Measurements from ENCODE around the gene PCSK5. TPM values are rescaled to one million over a fixed set of nuclear protein-coding genes. Genes with fewer than 3 reads are reported as not detected.

The PCSK5 gene
- total RNA-seq, 1 experiment from 2014 or later: 7.5 TPM

- H3K4me1 ChIP-seq (ENCODE audit: insufficient read depth, low read length): peaks cover 3% of the 10 kb centered on the region; the same call in 1 of the 2 replicates
- no peaks in the 10 kb centered on the region for H3K9me3 Mint-ChIP-seq
- DNase-seq: no peak
- no peak overlapping the region for H3K14ac ChIP-seq (ENCODE audit: insufficient read depth, low read length)
- WGBS (ENCODE audit: extremely low coverage, insufficient read length, low lambda C conversion rate): no CpG with 5 or more reads among the region's 6 CpGs
- no peak overlapping the region for H2BK15ac ChIP-seq (ENCODE audit: low read depth, low read length)
- H3T11ph ChIP-seq (ENCODE audit: low read length): no peak overlapping the region
- H3K56ac ChIP-seq (ENCODE audit: insufficient read length, low read depth, low read length): no peak overlapping the region
- H3K36me3 Mint-ChIP-seq (ENCODE audit: insufficient read depth in 1 of 3, low read depth in 3 of 3): peaks cover 0 to 3% (median 0%) of the 10 kb centered on the region in 3 experiments; a peak in 1 of 7 replicates
- no peaks in the 10 kb centered on the region for H3K79me2 ChIP-seq (ENCODE audit: insufficient read depth, low read length)
- H3K23me2 ChIP-seq (ENCODE audit: insufficient read length, low read depth, low read length, poor library complexity, severe bottlenecking): no peaks in the 10 kb centered on the region
- no peak overlapping the region for H3K18ac ChIP-seq (ENCODE audit: insufficient read length, low read depth, low read length)
- no peaks in the 10 kb centered on the region for H3K27me3 ChIP-seq (ENCODE audit: insufficient read depth, low read length)
- H3K9me3 ChIP-seq (ENCODE audit: control insufficient read depth, low read depth, low read length): no peaks in the 10 kb centered on the region
- no peaks in the 10 kb centered on the region for H3K27me3 Mint-ChIP-seq (ENCODE audit: low read depth)
- H3K9ac ChIP-seq (ENCODE audit: extremely low read depth, insufficient read length, low read length): no peak overlapping the region
- no peak overlapping the region for H3K4me3 Mint-ChIP-seq
- H3K4ac ChIP-seq (ENCODE audit: low read depth, low read length): no peak overlapping the region
- no peak overlapping the region for H2BK5ac ChIP-seq (ENCODE audit: insufficient read length, low read length)
- H4K5ac ChIP-seq (ENCODE audit: insufficient read length, low read depth, low read length): no peak overlapping the region
- TF ChIP-seq CTCF (conservative IDR thresholded peaks at IDR 0.05): no peak
- no peak overlapping the region for H3K4me2 ChIP-seq (ENCODE audit: insufficient read depth, insufficient read length, low read length)
- no peaks in the 10 kb centered on the region for H3K79me1 ChIP-seq (ENCODE audit: insufficient read depth, low read depth, low read length, poor library complexity, severe bottlenecking)
- H2AFZ ChIP-seq (ENCODE audit: low read length): no peak overlapping the region
- H4K20me1 ChIP-seq (ENCODE audit: control insufficient read depth, insufficient read depth, insufficient read length): no peaks in the 10 kb centered on the region
- no peak overlapping the region for H2BK120ac ChIP-seq (ENCODE audit: low read depth, low read length, poor library complexity, severe bottlenecking)
- no peak overlapping the region for H3K23ac ChIP-seq (ENCODE audit: insufficient read length, low read depth, low read length)
- no peak overlapping the region for H2BK20ac ChIP-seq (ENCODE audit: low read depth, low read length, poor library complexity, severe bottlenecking)
- H3K4me1 Mint-ChIP-seq: peaks cover 6 to 10% of the 10 kb centered on the region in 2 experiments
- H4K91ac ChIP-seq (ENCODE audit: insufficient read length, low read depth, low read length): no peak overlapping the region
- no peak overlapping the region for H4K8ac ChIP-seq (replicated peaks; ENCODE audit: insufficient read length, low read depth, low read length)
- no peak overlapping the region; a peak in 1 of 7 replicates for H3K27ac Mint-ChIP-seq
- no peak overlapping the region for H2BK12ac ChIP-seq (ENCODE audit: insufficient read length, low read depth, low read length)
- H2AK5ac ChIP-seq (ENCODE audit: insufficient read length, low read length): no peak overlapping the region
- H3K27ac ChIP-seq (ENCODE audit: insufficient read length, low read depth, low read length): no peak overlapping the region
Observed at GRCh38 chr9:76103531-76104315, 213.2 kb downstream of the PCSK5 start.

All from H9 (cell line).